Body of pancreas (tissue), 4 donors: ENCODE measurements around the gene PHAF1.

ENCODE experiments used
- CTCF ChIP-seq, 7 experiments: fragments of 450-650 bp in 4 of 7; fragments of 200-600 bp in 3 of 7; sonication (generic) in 3 of 7; IDR thresholded peaks; one replicate each; pipeline ENCODE4 v1.5.1; 2016 to 2019; ENCODE audit warnings: antibody characterized with exemption in 7 of 7
- POLR2A ChIP-seq, 3 donors: fragments of 450-650 bp; IDR thresholded peaks; one replicate each; pipeline ENCODE4 v1.6.1; 2016; ENCODE audit warnings: antibody characterized with exemption in 3 of 3, mild to moderate bottlenecking in 2 of 3

- TF ChIP-seq CTCF (IDR thresholded peaks at IDR 0.05) (no peak), POLR2A (IDR thresholded peaks at IDR 0.05) (no peak)
These were observed 66.9 kb downstream of the PHAF1 start for GRCh38 chr16:67176662-67177061.
